ENCODE results near the gene DPP6.

Gene DPP6

GRCh38 chr7:154231732-154232131 is 179.5 kb downstream of the DPP6 start:
- H3K27ac ChIP-seq, result no peak overlapping the region
- H3K4me1 ChIP-seq (ENCODE audit: low read depth, poor library complexity, severe bottlenecking), result no peaks in the 10 kb centered on the region
- H3K4me3 ChIP-seq (IDR thresholded peaks at IDR 0.05; ENCODE audit: insufficient read depth, low read depth, low read length), result no peak overlapping the region
- no peaks in the 10 kb centered on the region for H4K20me1 ChIP-seq (ENCODE audit: insufficient read depth)
- no peaks in the 10 kb centered on the region for H3K79me2 ChIP-seq (ENCODE audit: insufficient read depth, low read depth)
- H3K27me3 ChIP-seq (ENCODE audit: insufficient read depth, low read depth), result no peaks in the 10 kb centered on the region
- TF ChIP-seq, protein P1, sequence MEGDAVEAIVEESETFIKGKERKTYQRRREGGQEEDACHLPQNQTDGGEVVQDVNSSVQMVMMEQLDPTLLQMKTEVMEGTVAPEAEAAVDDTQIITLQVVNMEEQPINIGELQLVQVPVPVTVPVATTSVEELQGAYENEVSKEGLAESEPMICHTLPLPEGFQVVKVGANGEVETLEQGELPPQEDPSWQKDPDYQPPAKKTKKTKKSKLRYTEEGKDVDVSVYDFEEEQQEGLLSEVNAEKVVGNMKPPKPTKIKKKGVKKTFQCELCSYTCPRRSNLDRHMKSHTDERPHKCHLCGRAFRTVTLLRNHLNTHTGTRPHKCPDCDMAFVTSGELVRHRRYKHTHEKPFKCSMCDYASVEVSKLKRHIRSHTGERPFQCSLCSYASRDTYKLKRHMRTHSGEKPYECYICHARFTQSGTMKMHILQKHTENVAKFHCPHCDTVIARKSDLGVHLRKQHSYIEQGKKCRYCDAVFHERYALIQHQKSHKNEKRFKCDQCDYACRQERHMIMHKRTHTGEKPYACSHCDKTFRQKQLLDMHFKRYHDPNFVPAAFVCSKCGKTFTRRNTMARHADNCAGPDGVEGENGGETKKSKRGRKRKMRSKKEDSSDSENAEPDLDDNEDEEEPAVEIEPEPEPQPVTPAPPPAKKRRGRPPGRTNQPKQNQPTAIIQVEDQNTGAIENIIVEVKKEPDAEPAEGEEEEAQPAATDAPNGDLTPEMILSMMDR (conservative IDR thresholded peaks at IDR 0.05; ENCODE audit: low read depth, low read length), result no peak
- no peak overlapping the region for H3K9ac ChIP-seq
- H3K36me3 ChIP-seq (ENCODE audit: insufficient read depth), result no peaks in the 10 kb centered on the region
- no peak overlapping the region for H2AFZ ChIP-seq (ENCODE audit: low read depth)
- H3K4me2 ChIP-seq, result no peak overlapping the region

DNA sequence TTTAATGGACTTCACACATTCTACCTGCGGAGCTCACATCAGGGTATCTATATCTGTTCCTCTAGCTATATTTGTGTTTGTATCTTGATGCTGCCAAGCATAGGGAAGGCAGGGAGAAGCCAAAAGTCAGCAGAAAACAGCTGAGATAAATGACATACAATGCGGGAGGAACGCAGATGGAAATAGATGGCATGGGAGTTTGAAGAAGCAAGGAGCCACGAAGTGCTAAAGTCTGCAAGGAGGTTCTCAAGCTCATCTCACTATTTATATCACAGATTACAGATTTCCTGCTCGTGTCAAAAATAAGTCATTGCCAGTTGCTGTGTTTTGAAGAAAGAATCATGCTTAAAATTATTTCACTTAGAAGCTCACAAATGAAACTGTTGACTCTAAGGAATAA is 180.5 kb downstream of the DPP6 start:
- H3K27me3 ChIP-seq (ENCODE audit: insufficient read depth, low read depth), result no peaks in the 10 kb centered on the region
- H3K4me3 ChIP-seq (IDR thresholded peaks at IDR 0.05; ENCODE audit: insufficient read depth, low read depth, low read length), result no peak overlapping the region
- H3K9ac ChIP-seq, result no peak overlapping the region
- H3K4me1 ChIP-seq (ENCODE audit: low read depth, poor library complexity, severe bottlenecking), result no peaks in the 10 kb centered on the region
- TF ChIP-seq, protein P1 (conservative IDR thresholded peaks at IDR 0.05; ENCODE audit: low read depth, low read length), result no peak
- no peak overlapping the region for H2AFZ ChIP-seq (ENCODE audit: low read depth)
- H3K79me2 ChIP-seq (ENCODE audit: insufficient read depth, low read depth), result no peaks in the 10 kb centered on the region
- no peaks in the 10 kb centered on the region for H4K20me1 ChIP-seq (ENCODE audit: insufficient read depth)
- H3K4me2 ChIP-seq, result no peak overlapping the region
- no peaks in the 10 kb centered on the region for H3K36me3 ChIP-seq (ENCODE audit: insufficient read depth)
- H3K27ac ChIP-seq, result no peak overlapping the region

DNA sequence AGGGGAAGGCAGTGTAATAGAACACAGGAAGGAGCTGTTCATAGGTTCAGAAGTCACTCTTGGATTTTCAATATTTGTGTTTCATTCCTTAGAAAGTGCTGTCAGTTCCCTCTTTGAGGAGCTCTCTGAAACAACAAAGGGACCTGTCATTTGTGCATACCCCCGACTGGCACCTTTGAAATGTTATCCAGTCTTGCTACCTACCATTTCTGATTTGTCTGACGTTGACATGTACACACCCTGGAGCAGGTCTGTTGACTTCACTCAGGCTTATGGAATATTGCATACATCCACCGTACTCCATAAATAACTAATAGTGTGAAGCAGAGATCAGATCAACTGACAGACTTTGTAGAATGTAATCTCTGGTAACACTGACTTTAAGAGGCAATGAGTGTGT is 189.8 kb downstream of the DPP6 start:
- Histone ChIP-seq H3K9ac (no peak overlapping the region), H3K36me3 (ENCODE audit: insufficient read depth) (no peaks in the 10 kb centered on the region), H3K79me2 (ENCODE audit: insufficient read depth, low read depth) (no peaks in the 10 kb centered on the region), H3K27me3 (ENCODE audit: insufficient read depth, low read depth) (no peaks in the 10 kb centered on the region), H3K4me1 (ENCODE audit: low read depth, poor library complexity, severe bottlenecking) (no peaks in the 10 kb centered on the region), H4K20me1 (ENCODE audit: insufficient read depth) (no peaks in the 10 kb centered on the region), H3K4me2 (no peak overlapping the region), H2AFZ (ENCODE audit: low read depth) (no peak overlapping the region), H3K4me3 (IDR thresholded peaks at IDR 0.05; ENCODE audit: insufficient read depth, low read depth, low read length) (no peak overlapping the region), H3K27ac (no peak overlapping the region)
- TF ChIP-seq, protein P1 (conservative IDR thresholded peaks at IDR 0.05; ENCODE audit: low read depth, low read length), result no peak

DNA sequence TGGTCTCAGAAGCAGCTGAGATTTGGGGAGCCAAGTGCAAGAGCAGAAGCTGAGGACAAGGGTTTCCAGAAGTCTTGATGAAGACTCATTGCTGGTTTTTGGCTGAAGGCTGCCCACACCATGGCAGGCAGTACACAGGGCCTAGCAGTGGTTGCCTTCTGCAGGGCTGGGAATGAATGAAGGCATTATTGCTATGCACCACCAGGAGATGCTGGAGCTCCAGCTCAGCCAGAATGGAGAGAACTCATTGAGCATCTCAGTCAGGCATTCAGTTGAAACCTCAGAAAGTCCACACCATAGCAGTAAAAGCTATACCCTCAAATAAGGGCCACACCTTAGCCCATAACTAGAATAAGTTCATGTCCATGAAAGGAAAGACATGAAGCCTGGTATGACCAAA is 190.5 kb downstream of the DPP6 start:
- Histone ChIP-seq H2AFZ (ENCODE audit: low read depth) (no peak overlapping the region), H3K79me2 (ENCODE audit: insufficient read depth, low read depth) (no peaks in the 10 kb centered on the region), H4K20me1 (ENCODE audit: insufficient read depth) (no peaks in the 10 kb centered on the region), H3K27me3 (ENCODE audit: insufficient read depth, low read depth) (no peaks in the 10 kb centered on the region), H3K4me3 (IDR thresholded peaks at IDR 0.05; ENCODE audit: insufficient read depth, low read depth, low read length) (no peak overlapping the region), H3K27ac (no peak overlapping the region), H3K9ac (no peak overlapping the region), H3K4me1 (ENCODE audit: low read depth, poor library complexity, severe bottlenecking) (no peaks in the 10 kb centered on the region), H3K4me2 (no peak overlapping the region), H3K36me3 (ENCODE audit: insufficient read depth) (no peaks in the 10 kb centered on the region)
- TF ChIP-seq, protein P1 (conservative IDR thresholded peaks at IDR 0.05; ENCODE audit: low read depth, low read length), result no peak
